HepG2 (cell line): ENCODE measurements around the gene ACRBP. TPM values are rescaled to one million over a fixed set of nuclear protein-coding genes. Genes with fewer than 3 reads are reported as not detected.

ENCODE experiments used
- HMG20B ChIP-seq: conservative IDR thresholded peaks from 2 replicates; pipeline ENCODE4 v1.6.1; 2016; ENCODE audit warnings: missing genetic modification reagents, missing compliant biosample characterization
- HMGA1 ChIP-seq: sonication (generic); formaldehyde crosslinking; conservative IDR thresholded peaks from 2 replicates; pipeline ENCODE4 v1.4.0; 2020; ENCODE audit warnings: missing genetic modification reagents
- ISL2 ChIP-seq: sonication (generic); formaldehyde crosslinking; IDR thresholded peaks from 2 replicates; pipeline ENCODE4 v1.5.0; 2020; ENCODE audit warnings: missing genetic modification reagents
- KLF9 ChIP-seq: IDR thresholded peaks from 2 replicates; pipeline ENCODE4 v1.6.1; 2016; ENCODE audit warnings: low read depth
- KMT2B ChIP-seq: IDR thresholded peaks from 2 replicates; pipeline ENCODE4 v1.6.1; 2016; ENCODE audit warnings: missing genetic modification reagents, missing compliant biosample characterization
- MZF1 ChIP-seq: sonication (generic); formaldehyde crosslinking; IDR thresholded peaks from 2 replicates; pipeline ENCODE4 v1.8.1; 2023; ENCODE audit warnings: mild to moderate bottlenecking, missing genetic modification reagents, borderline replicate concordance
- PCBP1 ChIP-seq: fragments of 200-400 bp; formaldehyde crosslinking; IDR thresholded peaks from 2 replicates; pipeline ENCODE4 v1.6.1; 2017; ENCODE audit warnings: mild to moderate bottlenecking, low read depth, low read length, borderline replicate concordance
- SNRNP70 ChIP-seq: fragments of 200-400 bp; formaldehyde crosslinking; IDR thresholded peaks from 2 replicates; pipeline ENCODE4 v1.6.1; 2017; ENCODE audit warnings: mild to moderate bottlenecking, low read depth, low read length, moderate library complexity
- SP1 ChIP-seq, 2 experiments: fragments of 450-650 bp in 1 of 2; sonication (generic) in 1 of 2; formaldehyde crosslinking in 1 of 2; IDR thresholded peaks; 2 replicates each; pipeline versions ENCODE4 v1.4.0 to v1.6.1; 2016 to 2020; ENCODE audit warnings: missing genetic modification reagents in 1 of 2
- ZC3H4 ChIP-seq: sonication (generic); formaldehyde crosslinking; IDR thresholded peaks from 2 replicates; pipeline ENCODE4 v1.4.0; 2020; ENCODE audit warnings: missing genetic modification reagents, borderline replicate concordance
- ZFP37 ChIP-seq: sonication (generic); formaldehyde crosslinking; IDR thresholded peaks from 2 replicates; pipeline ENCODE4 v1.4.0; 2020; ENCODE audit warnings: missing genetic modification reagents, borderline replicate concordance
- ZNF207 ChIP-seq: fragments of 450-650 bp; IDR thresholded peaks from 2 replicates; pipeline ENCODE4 v1.6.1; 2016; ENCODE audit warnings: antibody characterized with exemption, borderline replicate concordance
- ZNF282 ChIP-seq: fragments of 450-650 bp; IDR thresholded peaks from 2 replicates; pipeline ENCODE4 v1.6.1; 2018; ENCODE audit not compliant: partially characterized antibody
- ZNF33B ChIP-seq: sonication (generic); formaldehyde crosslinking; IDR thresholded peaks from 2 replicates; pipeline ENCODE4 v1.5.1; 2020; ENCODE audit warnings: mild to moderate bottlenecking, missing genetic modification reagents
- ZNF772 ChIP-seq: sonication (generic); formaldehyde crosslinking; IDR thresholded peaks from 2 replicates; pipeline ENCODE4 v1.5.0; 2020; ENCODE audit warnings: mild to moderate bottlenecking, missing genetic modification reagents
- ZNF777 ChIP-seq: sonication (generic); formaldehyde crosslinking; IDR thresholded peaks from 2 replicates; pipeline ENCODE4 v1.4.0; 2020; ENCODE audit warnings: missing genetic modification reagents
- ZNF792 ChIP-seq: IDR thresholded peaks from 2 replicates; pipeline ENCODE4 v1.6.1; 2016
- ZSCAN22 ChIP-seq: sonication (generic); formaldehyde crosslinking; IDR thresholded peaks from 2 replicates; pipeline ENCODE4 v1.4.0; 2020; ENCODE audit warnings: mild to moderate bottlenecking, missing genetic modification reagents
- polyA plus RNA-seq, 8 experiments: library from polyadenylated mRNA; depleted of rRNA in 3 of 8; stranded (reverse) in 7 of 8; unstranded in 1 of 8; fragments of >200 nt; fragmentation: Illumina TruSeq in 4 of 8; extraction: Trizol in 4 of 8; gene quantifications; 2 replicates each; pipeline versions ENCODE4 v1.2.1 to v1.2.3, GENCODE V29; 2011 to 2016; ENCODE audit warnings: low read depth in 4 of 8, missing spikeins in 1 of 8, mixed read lengths in 1 of 8; ENCODE audit not compliant: insufficient read depth in 1 of 8
- total RNA-seq, 5 experiments: library from RNA; depleted of rRNA; stranded (reverse); fragments of >200 nt; fragmentation: Illumina TruSeq; extraction: Trizol; gene quantifications; 2 replicates each; pipeline ENCODE4 v1.2.3, GENCODE V29; 2016; ENCODE audit warnings: low read depth in 1 of 5
- TF ChIP-seq, protein P1 (sequence below): sonication (generic); formaldehyde crosslinking; IDR thresholded peaks from 2 replicates; pipeline ENCODE4 v1.5.0; 2020; ENCODE audit warnings: missing genetic modification reagents, mild to moderate bottlenecking, borderline replicate concordance
- TF ChIP-seq, protein P2 (sequence below): sonication (generic); formaldehyde crosslinking; IDR thresholded peaks from 2 replicates; pipeline ENCODE4 v1.5.1; 2020; ENCODE audit warnings: mild to moderate bottlenecking, missing genetic modification reagents, moderate library complexity
- TF ChIP-seq, protein P3 (sequence below): sonication (generic); formaldehyde crosslinking; IDR thresholded peaks from 2 replicates; pipeline ENCODE4 v1.4.0; 2020; ENCODE audit warnings: missing genetic modification reagents

The ACRBP gene
- total and polyA plus RNA-seq, 2 of the 13 experiments (the other 11 are each of a cell fraction or from before 2014, with no cell fraction given), result 0.46 TPM; not detected in 1

DNA sequence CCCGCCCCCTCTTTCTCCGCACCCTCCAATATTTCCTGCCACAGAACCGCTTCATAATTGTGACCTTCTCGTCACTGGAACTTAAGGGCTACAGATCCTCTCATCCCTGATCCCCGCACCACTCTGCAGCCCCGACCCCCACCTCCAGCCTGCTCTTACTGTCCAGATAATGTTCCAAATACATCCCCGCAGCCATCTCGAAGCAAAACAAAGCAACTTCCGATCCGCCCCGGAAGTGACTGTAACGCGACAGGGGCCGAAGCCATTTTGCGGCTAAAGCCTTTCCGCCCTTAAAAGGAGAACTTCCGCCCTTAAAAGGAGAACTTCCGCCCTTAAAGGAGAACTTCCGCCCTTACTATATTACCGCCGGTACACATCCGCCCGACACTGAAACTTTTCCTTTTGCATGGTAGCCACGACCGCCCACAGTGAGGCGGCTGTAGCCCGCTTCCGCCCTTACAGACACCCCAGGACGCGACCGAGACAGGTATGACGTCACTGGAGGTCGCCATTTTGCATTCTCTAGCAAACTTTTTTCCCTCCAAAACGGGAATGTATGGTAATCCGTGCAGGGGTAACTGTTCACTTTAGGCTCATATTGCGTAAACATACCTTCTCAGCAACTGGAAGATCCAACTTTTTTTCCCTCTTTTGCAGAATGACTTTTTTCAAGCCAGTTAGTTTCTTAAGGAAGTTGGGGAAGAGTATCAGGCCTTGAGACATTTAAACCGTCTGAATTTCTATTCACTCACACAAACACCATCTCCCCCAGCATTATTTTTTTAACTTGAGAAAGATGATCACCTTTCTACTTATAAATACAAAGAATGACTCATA is 15.9 kb upstream of the ACRBP start, which contains the start of gene ING4 (continued):
- no peak for TF ChIP-seq HMGA1
- no peak for TF ChIP-seq MZF1 (CRISPR knock-in tag)
- peak; percentile 78 for TF ChIP-seq ZNF772 (CRISPR knock-in tag)
- peak; percentile 45 for TF ChIP-seq ISL2
- TF ChIP-seq ZNF207, result no peak
- TF ChIP-seq ZNF33B (CRISPR knock-in tag), result peak; percentile 67; the same call in 1 of the 2 replicates
- no peak for TF ChIP-seq ZNF282
- TF ChIP-seq, protein P1, sequence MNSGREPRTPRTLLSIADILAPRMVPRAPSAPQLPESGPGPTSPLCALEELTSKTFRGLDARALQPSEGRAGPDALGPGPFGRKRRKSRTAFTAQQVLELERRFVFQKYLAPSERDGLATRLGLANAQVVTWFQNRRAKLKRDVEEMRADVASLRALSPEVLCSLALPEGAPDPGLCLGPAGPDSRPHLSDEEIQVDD (CRISPR knock-in tag), result no peak
- no peak for TF ChIP-seq SNRNP70
- TF ChIP-seq, protein P2, sequence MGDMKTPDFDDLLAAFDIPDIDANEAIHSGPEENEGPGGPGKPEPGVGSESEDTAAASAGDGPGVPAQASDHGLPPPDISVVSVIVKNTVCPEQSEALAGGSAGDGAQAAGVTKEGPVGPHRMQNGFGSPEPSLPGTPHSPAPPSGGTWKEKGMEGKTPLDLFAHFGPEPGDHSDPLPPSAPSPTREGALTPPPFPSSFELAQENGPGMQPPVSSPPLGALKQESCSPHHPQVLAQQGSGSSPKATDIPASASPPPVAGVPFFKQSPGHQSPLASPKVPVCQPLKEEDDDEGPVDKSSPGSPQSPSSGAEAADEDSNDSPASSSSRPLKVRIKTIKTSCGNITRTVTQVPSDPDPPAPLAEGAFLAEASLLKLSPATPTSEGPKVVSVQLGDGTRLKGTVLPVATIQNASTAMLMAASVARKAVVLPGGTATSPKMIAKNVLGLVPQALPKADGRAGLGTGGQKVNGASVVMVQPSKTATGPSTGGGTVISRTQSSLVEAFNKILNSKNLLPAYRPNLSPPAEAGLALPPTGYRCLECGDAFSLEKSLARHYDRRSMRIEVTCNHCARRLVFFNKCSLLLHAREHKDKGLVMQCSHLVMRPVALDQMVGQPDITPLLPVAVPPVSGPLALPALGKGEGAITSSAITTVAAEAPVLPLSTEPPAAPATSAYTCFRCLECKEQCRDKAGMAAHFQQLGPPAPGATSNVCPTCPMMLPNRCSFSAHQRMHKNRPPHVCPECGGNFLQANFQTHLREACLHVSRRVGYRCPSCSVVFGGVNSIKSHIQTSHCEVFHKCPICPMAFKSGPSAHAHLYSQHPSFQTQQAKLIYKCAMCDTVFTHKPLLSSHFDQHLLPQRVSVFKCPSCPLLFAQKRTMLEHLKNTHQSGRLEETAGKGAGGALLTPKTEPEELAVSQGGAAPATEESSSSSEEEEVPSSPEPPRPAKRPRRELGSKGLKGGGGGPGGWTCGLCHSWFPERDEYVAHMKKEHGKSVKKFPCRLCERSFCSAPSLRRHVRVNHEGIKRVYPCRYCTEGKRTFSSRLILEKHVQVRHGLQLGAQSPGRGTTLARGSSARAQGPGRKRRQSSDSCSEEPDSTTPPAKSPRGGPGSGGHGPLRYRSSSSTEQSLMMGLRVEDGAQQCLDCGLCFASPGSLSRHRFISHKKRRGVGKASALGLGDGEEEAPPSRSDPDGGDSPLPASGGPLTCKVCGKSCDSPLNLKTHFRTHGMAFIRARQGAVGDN (CRISPR knock-in tag), result peak; percentile 72
- TF ChIP-seq ZFP37 (CRISPR knock-in tag), result no peak
- no peak for TF ChIP-seq SP1 (IDR thresholded peaks at IDR 0.05)
- TF ChIP-seq SP1 (CRISPR knock-in tag; IDR thresholded peaks at IDR 0.05), result peak; percentile 90
- no peak for TF ChIP-seq HMG20B
- TF ChIP-seq ZSCAN22 (CRISPR knock-in tag), result no peak
- 0 out of 2 replicates have a peak, but pooled peaks have one; percentile 42 for TF ChIP-seq KLF9
- no peak for TF ChIP-seq ZNF777 (CRISPR knock-in tag)
- TF ChIP-seq, protein P3, sequence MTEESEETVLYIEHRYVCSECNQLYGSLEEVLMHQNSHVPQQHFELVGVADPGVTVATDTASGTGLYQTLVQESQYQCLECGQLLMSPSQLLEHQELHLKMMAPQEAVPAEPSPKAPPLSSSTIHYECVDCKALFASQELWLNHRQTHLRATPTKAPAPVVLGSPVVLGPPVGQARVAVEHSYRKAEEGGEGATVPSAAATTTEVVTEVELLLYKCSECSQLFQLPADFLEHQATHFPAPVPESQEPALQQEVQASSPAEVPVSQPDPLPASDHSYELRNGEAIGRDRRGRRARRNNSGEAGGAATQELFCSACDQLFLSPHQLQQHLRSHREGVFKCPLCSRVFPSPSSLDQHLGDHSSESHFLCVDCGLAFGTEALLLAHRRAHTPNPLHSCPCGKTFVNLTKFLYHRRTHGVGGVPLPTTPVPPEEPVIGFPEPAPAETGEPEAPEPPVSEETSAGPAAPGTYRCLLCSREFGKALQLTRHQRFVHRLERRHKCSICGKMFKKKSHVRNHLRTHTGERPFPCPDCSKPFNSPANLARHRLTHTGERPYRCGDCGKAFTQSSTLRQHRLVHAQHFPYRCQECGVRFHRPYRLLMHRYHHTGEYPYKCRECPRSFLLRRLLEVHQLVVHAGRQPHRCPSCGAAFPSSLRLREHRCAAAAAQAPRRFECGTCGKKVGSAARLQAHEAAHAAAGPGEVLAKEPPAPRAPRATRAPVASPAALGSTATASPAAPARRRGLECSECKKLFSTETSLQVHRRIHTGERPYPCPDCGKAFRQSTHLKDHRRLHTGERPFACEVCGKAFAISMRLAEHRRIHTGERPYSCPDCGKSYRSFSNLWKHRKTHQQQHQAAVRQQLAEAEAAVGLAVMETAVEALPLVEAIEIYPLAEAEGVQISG, result peak; percentile 98
- peak; percentile 94; the same call in 1 of the 2 replicates for TF ChIP-seq PCBP1
- TF ChIP-seq ZC3H4 (CRISPR knock-in tag), result no peak
- TF ChIP-seq ZNF792 (CRISPR knock-in tag), result no peak
- peak; percentile 90 for TF ChIP-seq KMT2B (CRISPR knock-in tag)
